Middle frontal gyrus (tissue), 1 donor: ENCODE results near the gene BSPRY.
"Not testable (repeated sequence)": the region's sequence is repeated elsewhere in the genome, so short reads cannot be mapped to it uniquely, and the experiment has no call there.

ENCODE experiments used
- DNase-seq: peaks from one replicate; pipeline ENCODE4 v3.0.0-alpha.2; 2015; ENCODE audit warnings: low spot score; ENCODE audit errors: extremely low spot score

BSPRY gene

GRCh38 chr9:113341712-113342410, 7.5 kb upstream of the BSPRY start:
- DNase-seq, result no peak

GRCh38 chr9:113343732-113344231, 5.6 kb upstream of the BSPRY start:
- peak; percentile 68 for DNase-seq

GRCh38 chr9:113345190-113345589, 4.2 kb upstream of the BSPRY start:
- no peak for DNase-seq

DNA sequence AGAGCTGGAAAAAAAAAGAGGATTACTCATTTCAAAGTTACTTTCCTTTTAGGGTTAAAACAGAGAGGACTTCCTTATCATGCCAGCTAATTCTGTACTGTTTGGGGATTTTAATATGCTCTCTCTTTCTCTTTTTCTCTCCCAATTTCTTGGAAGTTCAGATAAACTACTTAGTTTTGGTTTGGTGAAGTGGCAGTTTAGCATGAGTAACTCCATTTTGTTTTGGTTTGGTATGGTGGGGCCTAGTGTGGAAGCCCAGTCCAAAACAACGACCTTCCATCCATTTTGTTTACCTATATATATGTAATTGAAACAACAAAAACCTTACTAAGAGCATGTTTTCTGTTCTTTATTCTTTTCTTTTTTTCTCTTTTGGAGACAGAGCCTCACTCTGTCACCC, 3.7 kb upstream of the BSPRY start:
- DNase-seq, result no peak

DNA sequence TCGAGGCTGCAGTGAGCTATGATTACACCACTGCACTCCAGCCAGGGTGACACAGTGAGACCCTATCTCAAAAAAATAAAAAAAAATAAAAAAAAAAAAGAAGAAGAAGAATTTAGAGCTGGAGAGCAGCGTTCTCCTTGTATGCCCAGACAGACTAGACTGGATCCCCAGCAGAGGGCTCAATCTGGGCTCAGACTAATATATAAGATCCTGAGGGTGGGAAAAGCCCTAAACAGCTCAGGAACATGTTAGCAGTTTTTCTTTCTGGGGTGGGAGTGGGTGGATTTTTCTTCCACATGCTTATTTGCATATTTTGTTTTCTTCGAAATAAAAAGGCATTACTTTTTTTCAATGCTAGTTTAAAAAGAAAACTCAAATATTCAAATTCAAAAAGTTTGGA, 904 bp upstream of the BSPRY start:
- DNase-seq, result no peak

DNA sequence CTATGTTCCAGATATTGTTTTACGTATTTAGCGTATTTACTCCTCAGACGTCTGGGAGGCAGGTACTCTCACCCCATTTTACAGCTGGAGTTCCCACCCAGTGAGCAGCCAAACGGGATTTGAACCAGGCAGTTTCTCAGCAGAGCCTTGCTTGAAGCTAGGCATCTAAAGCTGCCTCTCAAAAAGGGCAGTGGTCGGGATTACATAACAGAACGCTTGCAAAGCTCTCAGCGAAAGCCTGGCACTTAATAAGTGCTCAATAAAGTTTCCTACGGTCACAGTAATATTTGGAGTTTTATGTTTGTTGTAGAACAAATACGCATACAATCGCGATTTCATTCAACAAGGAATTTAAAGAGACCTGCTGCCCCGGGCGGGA, 286 bp upstream of the BSPRY start:
- no peak for DNase-seq

GRCh38 chr9:113350107-113350661, 843 bp downstream of the BSPRY start:
- no peak for DNase-seq

- no peak for DNase-seq
Measured at GRCh38 chr9:113350937-113351336, 1.6 kb downstream of the BSPRY start.

DNA sequence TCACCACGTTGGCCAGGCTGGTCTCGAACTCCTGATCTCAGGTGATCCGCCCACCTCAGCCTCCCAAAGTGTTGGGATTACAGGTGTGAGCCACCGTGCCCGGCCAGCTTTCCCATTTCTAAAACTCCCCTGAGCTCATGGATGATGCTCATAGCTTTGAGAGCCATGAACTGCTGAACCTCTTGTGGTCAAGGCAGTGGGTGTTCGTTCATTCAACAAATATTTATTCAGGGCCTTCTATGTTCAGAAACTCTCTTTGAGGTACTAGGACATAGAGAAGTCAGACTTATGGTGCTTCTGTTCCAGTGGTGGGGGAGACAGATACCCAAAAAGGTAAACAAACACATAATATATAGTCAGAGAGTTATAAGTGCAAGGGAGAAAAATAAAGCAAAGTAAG, 2.7 kb downstream of the BSPRY start:
- no peak for DNase-seq

- no peak for DNase-seq
Measured at GRCh38 chr9:113352411-113352810, 3.1 kb downstream of the BSPRY start.

- DNase-seq, result no peak
Measured at GRCh38 chr9:113355040-113355596, 5.8 kb downstream of the BSPRY start.

- no peak for DNase-seq
Measured at GRCh38 chr9:113356686-113357292, 7.4 kb downstream of the BSPRY start.

GRCh38 chr9:113359385-113359784, 10.0 kb downstream of the BSPRY start:
- DNase-seq, result no peak

GRCh38 chr9:113360242-113360842, 11.0 kb downstream of the BSPRY start:
- DNase-seq, result no peak

- DNase-seq, result no peak
Measured at GRCh38 chr9:113361304-113362018, 12.1 kb downstream of the BSPRY start.

DNA sequence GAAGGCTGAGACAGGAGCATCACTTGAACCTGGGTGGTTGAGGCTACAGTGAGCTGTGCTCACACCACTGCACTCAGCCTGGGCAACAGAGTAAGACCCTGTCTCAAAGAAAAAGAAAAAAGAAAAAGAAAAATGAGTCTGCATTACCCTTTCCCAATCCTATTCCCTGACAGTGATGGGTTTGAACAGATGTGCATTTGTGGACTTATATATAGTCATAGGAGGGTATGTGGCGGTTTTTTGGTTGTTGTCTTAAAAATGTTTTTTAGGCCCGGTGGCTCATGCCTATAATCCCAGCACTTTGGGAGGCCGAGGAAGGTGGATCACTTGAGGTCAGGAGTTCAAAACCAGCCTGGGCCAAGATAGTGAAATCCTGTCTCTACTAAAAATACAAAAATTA, 14.0 kb downstream of the BSPRY start:
- DNase-seq, result no peak

- DNase-seq, result no peak
Measured at GRCh38 chr9:113364951-113365350, 15.6 kb downstream of the BSPRY start.

- DNase-seq, result not testable (repeated sequence)
Measured at GRCh38 chr9:113365652-113366051, 16.3 kb downstream of the BSPRY start.

DNA sequence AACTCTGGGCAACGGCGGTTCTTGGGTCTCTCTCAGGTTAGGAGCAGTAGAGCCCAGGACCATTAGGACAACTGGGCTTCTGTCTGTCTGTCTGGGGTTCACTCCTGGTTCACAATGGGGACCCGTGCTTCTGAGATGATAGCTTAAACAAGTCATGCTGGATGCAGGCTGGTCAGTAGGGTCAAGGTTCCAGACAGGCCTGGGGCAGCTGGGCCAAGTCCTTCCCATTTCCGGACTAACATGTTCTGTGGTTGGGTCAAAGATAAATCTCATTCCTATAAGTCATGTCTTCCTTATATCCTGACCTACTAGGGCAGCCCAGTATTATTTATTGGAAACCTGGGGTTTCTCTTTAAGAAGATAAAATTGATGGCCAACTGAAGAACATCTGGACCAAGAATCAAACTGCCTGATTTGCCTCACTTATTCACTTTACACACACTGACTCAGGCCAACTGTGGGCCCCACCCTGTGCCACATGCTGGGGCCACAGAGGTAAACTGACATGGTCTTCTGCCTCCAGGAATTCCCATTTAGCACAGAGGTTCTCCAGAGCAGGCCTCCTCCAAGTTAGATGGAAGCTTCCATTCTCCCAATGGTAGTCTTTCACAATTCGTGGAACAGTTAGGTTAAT, 19.1 kb downstream of the BSPRY start:
- no peak for DNase-seq

DNA sequence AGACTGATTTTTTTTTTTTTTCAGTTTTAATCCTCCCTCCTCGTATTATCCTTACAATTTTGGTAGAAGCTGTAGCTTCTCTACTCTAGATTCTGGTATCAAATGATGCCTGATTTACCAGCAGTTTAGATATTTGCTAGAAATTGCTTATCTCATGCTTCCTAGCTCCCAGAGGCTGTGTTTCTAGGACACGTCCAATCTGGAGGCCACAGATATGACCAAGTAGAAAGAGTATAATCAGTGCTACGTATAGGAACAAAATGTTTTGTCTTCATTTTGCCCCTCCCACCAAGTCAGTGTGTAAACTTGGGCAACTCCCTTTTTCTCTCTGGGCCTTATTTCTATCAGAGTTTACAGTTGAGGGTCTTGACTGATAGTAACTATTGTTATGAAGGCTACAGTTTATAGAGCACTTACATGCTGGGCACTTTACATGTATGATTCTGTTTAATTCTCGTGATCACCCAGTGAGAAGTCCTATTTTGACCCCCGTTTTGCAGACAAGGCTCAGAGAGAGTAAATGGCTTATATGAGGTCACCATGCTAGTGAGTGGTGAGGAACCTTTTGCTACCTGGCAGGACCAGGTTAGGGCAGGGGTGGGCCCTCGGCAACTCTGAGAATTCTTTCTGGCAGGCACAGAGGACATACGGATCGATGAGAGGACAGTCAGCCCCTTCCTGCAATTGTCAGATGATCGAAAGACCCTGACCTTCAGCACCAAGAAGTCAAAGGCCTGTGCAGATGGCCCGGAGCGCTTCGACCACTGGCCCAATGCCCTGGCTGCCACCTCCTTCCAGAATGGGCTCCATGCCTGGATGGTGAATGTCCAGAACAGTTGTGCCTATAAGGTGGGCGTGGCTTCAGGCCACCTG, 19.9 kb downstream of the BSPRY start:
- DNase-seq, result no peak
